Muscle of arm (tissue), 12 donors: ENCODE data around the gene GPLD1. TPM values are rescaled to one million over a fixed set of nuclear protein-coding genes. Genes with fewer than 3 reads are reported as not detected.
A peak's percentile ranks its signal among the peaks of the same experiment; 100 is the strongest.
"Not testable (repeated sequence)": the region's sequence is repeated elsewhere in the genome, so short reads cannot be mapped to it uniquely, and the experiment has no call there.

Experiments used
- DNase-seq: peaks from one replicate; pipeline ENCODE4 v3.0.0-alpha.2; 2013
- polyA plus RNA-seq, 12 donors: library from polyadenylated mRNA; unstranded; fragments of 120-200 nt; gene quantifications; one replicate each; pipeline ENCODE4 v1.2.1, GENCODE V29; 2013; ENCODE audit not compliant: insufficient read length in 12 of 12

GPLD1 gene
- polyA plus RNA-seq, 12 donors, result 1.4 to 3.5 (median 2.4) TPM; not detected in 2

DNA sequence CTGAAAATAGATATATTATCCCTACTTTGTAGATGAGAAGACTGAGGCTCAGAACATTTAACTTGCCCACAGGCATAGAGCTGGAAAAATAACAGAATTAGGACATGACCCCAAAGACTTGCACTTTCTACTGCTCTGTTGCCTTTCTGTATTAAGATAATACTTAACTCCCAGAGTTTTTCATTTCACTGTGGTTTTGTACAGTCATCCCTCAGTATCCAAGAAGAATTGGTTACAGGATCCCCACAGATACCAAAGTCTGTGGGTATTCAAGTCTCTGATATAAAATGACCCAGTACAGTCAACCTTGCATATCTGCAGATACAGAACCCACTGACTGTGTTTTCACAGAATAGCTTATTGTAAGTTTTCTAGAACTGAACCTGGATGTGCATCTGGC, 69.9 kb downstream of the GPLD1 start:
- no peak for DNase-seq

DNA sequence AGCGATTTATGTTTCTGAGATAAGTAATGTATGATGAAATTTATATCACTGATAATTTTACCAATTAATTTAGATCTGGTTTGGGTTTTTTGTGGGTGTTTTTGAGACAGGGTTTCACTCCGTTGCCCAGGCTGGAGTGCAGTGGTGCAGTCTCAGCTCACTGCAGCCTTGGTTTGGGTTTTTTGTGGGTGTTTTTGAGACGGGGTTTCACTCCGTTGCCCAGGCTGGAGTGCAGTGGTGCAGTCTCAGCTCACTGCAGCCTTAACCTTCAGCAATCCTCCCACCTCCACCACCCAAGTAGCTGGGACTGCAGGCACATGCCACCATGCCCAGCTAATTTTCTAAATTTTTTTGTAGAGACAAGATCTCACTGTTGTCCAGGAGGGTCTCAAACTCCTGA, 73.6 kb downstream of the GPLD1 start:
- DNase-seq, result no peak

DNA sequence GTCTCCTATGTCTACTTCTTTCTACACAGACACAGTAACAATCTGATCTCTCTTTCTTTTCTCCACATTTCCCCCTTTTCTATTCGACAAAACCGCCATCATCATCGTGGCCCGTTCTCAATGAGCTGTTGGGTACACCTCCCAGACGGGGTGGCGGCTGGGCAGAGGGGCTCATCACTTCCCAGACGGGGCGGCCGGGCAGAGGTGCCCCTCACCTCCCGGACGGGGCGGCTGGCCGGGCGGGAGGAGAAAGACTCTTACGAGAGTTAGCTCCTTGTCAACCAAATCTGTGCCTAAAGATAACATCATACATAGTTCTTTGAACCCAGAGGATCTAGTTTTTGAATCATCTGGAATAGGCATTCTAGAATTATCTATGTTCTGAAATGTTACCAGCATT, 74.8 kb downstream of the GPLD1 start:
- not testable (repeated sequence) for DNase-seq

DNA sequence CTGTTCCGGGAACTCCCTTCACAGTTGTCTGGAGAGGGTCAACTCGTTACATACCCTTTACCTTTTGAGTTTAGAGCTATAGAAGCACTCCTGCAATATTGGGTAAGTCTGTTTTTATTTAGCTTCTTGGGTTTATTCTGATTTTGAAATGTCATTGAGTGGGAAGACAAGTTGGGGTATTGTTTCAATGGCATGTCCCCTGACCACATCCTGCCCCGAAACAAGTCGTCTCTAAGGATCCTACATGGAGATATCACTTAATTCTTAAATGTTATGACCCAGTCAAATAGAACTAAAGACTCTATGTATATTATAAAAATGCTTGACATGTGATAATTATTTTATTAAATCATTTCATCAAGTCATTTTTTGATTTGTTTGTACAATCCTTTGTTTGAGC, 77.1 kb downstream of the GPLD1 start:
- no peak for DNase-seq

DNA sequence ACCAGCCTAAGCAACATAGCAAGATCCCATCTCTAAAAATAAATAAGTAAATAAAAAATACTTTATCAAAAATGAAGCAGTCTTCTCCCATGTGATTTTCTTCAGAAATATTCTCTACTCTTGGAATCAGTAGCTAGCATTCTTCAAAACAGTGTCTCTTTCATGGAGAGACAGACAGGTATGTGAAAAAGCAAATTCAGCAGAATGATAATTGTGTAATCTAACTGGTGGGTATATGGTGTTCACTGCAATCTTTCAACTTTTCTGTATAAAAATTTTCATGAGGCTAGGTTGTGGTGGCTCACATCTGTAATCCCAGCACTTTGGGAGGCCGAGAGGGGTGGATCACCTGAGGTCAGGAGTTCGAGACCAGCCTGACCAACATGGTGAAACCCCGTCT, 78.8 kb downstream of the GPLD1 start:
- no peak for DNase-seq

DNA sequence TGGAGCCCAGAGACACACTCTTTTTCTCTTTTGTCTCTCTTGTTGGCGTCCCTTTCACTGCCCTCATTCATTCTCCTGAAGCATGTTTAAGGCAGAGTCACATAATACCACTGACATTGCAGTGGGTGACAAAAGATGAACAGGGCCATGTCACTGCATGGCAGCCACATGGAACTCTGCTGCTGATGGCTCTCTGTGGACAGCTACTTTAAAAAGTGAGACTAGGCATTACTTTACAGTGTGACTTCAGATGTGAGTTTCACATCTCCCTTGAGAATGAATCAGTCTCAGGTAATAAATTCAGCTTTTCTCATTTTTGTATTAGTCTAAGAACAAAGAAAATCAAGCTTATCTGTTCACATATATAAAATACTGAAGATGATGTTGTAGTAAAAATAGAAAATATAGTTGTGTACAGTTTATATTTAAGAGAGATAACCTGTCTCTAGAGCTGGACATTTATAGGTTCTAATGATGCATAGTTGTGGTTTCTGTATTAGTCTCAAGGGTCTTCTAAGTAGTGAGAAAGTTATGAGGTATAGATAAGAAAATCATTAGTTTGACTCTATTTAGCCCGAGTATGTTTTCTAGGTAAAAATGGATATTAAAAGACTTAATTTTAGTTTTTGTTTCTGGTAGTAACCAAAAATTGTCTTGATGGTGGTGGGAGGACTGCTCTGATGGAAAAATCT, 80.5 kb downstream of the GPLD1 start:
- no peak for DNase-seq

DNA sequence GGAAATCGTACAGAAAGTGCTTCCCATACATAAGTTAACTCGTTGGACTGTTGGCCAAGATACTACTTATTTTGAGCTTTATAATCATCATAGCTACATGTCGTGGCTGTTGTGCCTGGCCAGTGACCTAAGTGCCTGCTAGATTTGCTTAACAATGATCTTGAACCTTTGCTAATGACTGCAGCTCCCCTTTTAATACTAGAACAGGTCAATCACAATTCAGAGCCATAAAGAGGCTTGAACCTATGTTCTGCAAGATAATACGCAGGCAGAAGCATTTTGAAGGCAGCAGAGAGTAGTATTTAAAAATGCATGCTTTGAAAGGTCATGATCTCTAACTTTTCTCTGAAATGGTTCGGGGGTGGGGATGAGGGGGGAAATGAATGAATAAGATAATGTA, 84.1 kb downstream of the GPLD1 start:
- no peak for DNase-seq

DNA sequence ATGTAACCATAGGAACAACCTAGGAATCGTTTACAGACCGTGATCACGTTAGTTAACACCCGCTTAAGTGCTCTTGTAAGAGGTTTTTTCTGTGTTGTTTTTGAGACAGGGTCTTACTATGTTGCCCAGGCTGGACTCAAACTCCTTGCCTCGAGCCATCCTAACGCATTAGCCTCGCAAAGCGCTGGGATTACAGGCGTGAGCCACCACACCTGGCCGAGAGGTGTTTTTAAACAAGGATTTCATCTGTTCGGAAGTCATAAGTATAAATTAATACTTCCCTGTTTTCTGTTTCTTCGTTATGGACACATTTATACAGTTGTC, 85.9 kb downstream of the GPLD1 start:
- DNase-seq, result no peak

DNA sequence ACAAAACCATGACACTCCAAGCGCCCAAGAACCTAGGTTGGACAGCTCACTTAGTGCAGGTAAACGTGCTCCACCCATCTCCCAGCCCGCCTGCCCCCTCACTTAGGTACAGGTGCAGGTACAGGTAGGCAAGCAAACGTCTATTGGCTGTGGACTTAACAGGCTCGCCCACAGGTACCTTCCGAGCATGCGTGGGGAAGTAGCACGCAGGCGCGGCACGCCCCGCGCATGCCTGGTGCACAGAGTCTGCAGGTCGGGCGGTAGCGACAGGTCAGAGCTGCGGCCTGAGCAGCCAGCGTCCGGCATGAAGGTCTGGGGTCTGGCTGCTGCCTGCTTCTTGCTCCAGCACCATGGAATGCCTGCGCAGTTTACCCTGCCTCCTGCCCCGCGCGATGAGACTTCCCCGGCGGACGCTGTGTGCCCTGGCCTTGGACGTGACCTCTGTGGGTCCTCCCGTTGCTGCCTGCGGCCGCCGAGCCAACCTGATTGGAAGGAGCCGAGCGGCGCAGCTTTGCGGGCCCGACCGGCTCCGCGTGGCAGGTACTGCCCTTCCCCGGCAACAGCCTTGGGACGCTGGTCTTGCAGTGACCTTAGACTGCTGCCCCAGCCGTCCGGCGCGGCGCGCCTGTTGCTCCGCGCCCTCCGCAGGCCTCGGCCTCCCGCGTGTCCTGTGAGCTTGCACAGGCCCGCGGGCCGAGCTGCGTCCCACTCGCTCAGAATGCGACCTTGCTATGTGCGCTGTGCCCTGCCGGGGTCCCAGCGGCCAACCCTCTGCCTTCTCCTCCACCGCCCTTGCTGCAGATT, 86.5 kb downstream of the GPLD1 start, which contains the start of gene MRS2:
Gene MRS2 (plus strand): TSS at position 240 of the 804 bp plus-strand sequence. CDS start 111 bp downstream, at position 351.
- peak; percentile 77 for DNase-seq

DNA sequence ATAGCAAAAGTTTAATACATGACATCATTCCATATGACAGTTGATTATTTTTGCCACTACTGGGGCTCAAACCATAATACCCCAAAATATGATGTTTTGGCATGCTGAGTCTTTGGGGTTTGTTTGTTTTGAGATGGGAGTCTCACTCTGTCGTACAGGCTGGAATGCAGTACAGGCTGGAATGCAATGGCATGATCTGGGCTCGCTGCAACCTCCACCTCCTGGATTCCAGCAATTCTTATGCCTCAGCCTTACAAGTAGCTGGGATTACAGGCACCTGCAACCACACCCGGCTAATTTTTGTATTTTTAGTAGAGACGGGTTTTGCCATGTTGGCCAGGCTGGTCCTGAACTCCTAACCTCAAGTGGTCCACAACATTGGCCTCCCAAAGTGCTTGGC, 87.9 kb downstream of the GPLD1 start:
- no peak for DNase-seq

DNA sequence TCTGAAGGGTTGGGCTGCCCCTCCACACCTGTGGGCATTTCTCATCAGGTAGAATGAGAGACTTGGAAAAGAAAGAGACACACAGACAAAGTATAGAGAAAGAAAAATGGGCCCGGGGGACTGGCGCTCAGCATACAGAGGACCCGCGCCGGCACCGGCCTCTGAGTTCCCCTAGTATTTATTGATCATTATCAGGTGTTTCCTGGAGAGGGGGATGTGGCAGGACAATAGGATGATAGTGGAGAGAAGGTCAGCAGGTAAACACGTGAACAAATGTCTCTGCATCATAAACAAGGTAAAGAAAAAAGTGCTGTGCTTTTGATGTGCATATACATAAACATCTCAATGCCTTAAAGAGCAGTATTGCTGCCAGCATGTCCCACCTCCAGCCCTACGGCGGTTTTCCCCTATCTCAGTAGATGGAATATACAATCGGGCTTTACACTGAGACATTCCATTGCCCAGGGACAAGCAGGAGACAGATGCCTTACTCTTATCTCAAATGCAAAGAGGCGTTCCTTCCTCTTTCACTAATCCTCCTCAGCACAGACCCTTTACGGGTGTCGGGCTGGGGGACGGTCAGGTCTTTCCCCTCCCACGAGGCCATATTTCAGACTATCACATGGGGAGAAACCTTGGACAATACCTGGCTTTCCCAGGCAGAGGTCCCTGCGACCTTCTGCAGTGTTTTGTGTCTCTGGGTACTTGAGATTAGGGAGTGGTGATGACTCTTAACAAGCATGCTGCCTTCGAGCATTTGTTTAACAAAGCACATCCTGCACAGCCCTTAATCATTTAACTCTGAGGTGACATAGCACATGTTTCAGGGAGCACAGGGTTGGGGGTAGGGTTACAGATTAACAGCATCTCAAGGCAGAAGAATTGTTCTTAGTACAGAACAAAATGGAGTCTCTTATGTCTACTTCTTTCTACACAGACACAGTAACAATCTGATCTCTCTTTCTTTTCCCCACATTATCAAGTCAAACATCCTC, 89.0 kb downstream of the GPLD1 start:
- not testable (repeated sequence) for DNase-seq

DNA sequence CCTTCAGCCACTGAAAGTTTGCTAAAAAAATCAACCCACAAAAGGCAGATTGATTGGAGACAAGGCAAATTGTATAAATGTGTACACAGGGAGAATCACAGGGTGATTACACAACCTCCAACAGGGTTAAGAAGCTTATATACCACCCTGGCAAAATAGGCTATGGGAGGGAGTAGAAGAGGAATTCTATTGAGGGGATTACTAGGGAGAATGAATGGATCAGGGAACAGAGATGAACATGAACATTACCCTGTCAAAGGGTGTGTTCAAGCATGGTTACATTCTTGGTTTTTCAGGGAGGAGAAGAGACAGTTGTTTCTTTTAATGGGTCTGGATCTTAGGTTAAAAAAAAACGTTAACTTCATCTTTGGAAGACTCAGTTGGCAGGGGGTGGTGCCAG, 91.7 kb downstream of the GPLD1 start:
- no peak for DNase-seq

DNA sequence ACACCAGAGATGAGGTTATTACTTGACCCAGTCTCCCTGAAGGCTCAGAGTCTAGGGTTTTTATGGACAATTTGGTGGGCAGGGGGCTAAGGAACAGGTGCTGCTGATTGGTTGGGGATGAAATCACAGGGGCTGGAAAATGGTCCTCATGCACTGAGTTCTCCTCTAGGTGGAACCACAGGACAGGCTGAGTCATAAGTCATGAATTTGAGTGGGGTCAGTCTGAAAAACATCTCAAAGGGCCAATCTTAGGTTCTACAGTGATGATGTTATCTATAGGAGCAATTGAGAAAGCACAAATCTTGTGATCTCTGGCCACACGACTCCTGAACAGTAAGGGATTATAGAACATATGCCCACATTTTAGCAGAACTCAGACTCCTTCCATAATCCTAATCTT, 92.6 kb downstream of the GPLD1 start:
- DNase-seq, result no peak

DNA sequence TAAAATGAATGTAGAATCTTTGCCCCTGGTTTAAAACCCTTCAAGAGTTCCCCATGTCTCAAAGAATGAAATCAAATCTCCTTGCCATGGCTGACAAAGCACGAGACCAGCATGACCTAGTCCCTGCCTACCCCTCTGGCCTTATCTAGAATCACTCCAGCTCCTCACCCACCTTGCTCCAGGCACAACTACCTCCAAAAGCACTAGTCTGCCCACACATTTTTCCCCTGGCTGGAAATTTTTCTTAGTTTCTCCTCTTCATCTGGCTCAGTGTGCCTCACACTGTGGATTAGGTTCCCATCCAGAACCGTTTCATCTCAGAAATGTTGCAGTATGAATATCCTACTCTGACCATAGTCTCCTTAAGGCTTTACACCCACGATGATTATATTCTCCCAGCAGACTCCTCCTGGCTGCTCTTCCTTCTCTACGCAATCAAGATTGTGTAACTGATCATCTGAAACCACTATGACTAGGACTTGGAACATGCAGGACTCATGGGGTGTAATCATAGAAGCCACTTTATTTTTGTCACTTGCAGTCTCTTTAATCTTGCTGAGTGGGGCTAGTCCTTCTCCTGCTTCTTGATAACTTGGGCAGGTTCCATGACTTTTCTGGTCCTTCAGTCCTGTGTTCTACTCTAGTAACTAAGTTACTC, 94.5 kb downstream of the GPLD1 start:
- DNase-seq, result no peak

DNA sequence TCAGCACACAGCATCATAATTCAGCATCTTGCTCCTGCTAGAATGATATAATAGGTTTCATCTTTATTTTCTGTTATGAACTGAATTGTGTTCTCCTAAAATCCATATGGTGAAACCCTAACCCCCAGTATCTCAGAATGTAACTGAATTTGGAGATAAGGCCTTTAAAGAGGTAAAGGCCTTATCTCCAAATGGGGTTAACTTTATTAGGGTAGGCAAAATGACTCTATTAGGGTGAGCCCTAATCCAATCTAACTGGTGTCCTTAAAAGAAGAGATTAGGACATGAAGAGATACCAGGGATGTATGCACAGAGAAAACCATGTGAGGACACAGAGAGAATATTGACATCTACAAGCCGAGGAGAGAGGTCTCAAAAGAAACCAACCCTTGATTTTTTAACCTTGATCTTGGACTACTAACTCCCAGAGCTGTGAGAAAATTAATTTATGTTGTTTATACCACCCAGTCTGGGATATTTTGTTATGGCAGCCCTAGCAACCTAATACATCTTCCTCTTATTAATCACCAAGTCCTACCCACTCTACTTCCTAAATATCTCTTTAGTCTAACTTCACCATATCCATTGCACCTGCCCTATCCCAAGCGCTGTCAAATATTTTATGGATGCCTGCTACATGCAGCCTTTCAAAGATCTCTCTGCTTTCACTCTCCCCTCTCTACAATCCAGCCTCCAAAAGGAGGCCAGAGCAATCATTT, 95.2 kb downstream of the GPLD1 start:
- no peak for DNase-seq

DNA sequence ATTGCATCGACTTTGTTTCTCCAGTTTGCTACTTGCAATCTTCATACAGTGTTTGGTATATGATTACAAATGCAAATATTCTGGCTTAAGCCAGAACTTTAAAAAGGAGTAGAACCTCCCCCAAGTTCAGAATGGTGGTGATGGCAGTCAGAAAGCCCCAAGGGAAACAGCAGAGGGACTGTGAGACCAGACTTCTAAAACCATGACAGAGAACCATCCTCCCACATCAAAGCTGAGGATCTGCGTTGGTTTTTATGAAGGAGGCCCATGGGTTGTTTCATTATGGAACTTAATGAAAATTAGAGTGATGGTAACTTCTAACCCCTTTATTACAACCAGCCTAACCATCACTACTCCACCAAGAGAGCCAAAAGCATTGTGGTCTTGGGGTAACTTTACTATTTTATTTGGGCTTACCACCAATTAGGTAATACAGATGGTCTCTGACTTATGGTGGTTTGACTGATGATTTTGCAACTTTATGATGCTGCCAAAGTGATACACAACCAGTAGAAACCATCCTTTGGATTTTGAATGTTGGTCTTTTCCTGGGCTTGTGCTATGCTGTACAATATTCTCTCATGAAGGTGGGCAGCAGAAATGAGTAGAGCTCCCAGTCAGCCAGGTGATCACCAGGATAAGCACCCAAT, 97.5 kb downstream of the GPLD1 start:
- no peak for DNase-seq

DNA sequence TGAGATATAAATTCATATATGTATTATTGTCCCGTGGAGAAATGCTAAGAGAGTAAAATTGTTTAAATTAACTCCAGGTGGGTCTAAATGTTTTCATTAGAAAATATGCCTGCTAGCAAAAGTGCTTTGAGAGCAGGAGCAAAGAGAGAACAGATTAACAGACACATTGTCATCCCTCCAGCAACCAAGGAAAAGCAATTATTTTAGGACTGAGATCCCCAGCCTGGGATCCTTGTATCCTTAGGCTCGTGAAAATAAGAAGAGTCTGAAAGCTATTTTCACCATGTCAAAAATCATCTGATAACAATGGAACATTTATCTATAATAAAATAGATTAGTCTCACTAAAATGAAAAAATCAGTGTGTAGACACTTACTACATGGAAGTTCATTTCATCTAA, 98.2 kb downstream of the GPLD1 start:
- no peak for DNase-seq

DNA sequence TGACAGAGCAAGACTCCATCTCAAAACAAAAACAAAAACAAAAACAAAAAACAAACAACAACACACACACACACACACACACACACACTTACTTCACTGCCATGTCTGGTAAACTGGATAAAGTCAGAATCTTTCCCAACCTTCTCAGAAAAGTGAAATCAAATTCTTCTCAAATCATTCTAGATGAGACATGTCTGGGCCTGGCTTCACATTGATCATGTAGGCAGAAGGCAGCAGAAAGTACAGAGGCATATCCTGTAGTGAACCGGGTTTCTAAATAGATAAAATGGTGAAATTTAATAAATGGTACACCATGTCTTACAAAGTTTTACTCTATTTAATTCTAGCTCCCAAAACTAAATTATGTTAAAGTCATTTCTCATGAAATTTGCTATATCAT, 101.6 kb downstream of the GPLD1 start:
- DNase-seq, result no peak

DNA sequence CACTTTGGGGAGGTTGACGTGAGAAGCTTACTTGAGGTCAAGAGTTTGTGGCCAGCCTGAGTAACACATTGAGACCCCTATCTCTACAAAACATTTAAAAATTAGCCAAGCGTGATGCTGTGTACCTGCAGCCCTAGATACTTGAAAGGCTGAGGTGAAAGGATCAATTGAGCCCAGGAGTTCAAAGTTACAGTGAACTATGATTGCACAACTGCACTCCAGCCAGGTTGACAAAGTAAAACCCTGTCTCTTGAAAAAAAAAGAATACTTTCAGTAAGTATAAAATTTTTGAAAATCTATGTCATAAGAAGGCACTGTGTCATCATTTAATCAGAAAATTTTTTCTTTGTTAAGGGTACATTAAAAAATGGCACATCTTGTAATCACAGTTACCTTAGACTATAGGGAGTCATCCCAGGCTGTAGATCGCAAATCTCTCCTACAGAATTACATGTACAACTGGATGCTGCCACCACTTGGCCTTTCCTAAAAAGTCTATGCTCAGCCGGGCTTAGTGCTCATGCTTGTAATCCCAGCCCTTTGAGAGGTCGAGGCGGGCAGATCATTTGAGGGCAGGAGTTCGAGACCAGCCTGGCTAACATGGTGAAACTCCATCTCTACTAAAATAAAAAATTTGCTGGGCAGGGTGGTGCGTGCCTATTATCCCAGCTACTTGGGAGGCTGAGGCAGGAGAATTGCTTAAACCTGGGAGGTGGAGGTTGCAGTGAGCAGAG, 103.7 kb downstream of the GPLD1 start:
- no peak for DNase-seq
